Dedifferentiated amniotic fluid mesenchymal stem cell (primary cell): Measurements from ENCODE around the gene KCNJ3.
"Not testable (repeated sequence)": the region's sequence is repeated elsewhere in the genome, so short reads cannot be mapped to it uniquely, and the experiment has no call there.

Experiments
- DNase-seq: peaks from one replicate; pipeline ENCODE4 v3.0.0-alpha.2; 2016; ENCODE audit errors: extremely low spot score

The KCNJ3 gene

DNA sequence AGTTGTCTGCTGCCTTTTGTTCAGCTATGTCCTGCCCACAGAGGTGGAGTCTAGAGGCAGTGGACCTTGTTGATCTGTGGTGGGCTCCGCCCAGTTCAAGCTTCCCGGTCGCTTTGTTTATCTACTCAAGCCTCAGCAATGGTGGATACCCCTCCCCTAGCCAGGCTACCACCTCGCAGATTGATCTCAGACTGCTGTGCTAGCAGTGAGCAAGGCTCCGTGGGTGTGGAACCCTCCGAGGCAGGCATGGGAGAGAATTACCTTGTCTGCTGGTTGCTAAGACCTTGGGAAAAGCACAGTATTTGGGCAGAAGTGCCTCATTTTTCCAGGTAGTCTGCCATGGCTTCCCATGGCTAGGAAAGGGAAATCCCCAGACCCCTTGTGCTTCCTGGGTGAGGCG, 146.0 kb downstream of the KCNJ3 start:
- DNase-seq, result no peak

DNA sequence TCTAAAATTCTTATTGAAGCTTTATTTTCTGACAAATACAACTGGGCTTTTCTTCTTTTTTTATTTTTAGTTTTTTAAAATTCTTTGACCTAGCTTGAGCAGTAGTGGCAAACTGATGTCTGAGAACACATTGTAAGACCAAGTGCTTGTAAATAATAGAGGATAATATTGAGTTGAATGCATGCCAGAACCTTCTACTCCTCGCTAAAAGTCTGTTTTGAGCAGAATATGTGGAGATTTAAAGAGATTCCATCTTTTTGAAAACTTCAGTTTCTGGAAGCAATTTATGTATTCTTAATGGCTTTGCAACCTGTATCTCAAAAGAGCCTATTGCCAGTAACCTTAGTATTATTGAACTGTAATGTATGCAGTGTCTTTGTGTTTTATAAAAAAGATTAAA, 148.3 kb downstream of the KCNJ3 start:
- no peak for DNase-seq

- no peak for DNase-seq
Observed at GRCh38 chr2:154849482-154849881, 151.0 kb downstream of the KCNJ3 start.

DNA sequence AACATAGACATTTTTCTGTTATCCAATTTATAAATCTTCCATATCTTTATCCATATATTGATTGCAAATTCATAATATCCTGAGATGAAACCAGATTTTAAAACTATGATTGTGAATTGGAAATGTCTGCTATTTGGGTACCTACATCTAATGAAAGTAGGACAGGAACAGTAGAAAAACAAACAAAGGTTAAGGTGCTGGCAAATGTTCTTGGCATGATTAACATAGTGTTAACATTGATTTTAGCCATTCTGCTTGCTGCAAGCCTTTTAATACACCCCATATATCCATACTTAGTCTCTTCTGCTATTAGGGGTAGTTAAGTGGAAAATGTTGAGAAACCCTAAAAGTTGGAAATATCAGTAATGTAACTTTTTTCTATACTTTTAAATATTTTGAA, 152.0 kb downstream of the KCNJ3 start:
- no peak for DNase-seq

- DNase-seq, result no peak
Observed at GRCh38 chr2:154855138-154855537, 156.6 kb downstream of the KCNJ3 start.

- DNase-seq, result not testable (repeated sequence)
Observed at GRCh38 chr2:154867151-154867550, 168.7 kb downstream of the KCNJ3 start.

GRCh38 chr2:154875999-154876398, 177.5 kb downstream of the KCNJ3 start:
- no peak for DNase-seq

DNA sequence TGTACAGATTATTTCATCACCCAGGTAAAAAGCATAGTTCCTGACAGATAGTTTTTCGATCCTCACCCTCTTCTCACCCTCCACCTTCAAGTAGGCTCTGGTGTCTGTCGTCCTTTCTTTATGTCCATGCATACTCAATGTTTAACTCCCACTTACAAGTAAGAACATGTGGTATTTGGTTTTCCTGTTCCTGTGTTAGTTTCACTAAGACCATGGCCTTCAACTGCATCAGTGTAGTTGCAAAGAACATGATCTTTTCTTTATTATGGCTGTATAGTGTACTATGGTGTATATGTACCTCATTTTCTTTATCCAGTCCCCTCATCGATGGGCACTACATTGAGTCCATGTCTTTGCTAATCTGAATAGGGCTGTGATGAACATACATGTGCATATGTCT, 184.2 kb downstream of the KCNJ3 start:
- no peak for DNase-seq

GRCh38 chr2:154886316-154886715, 187.8 kb downstream of the KCNJ3 start:
- no peak for DNase-seq

- DNase-seq, result no peak
Observed at GRCh38 chr2:154898269-154898668, 199.8 kb downstream of the KCNJ3 start.

- no peak for DNase-seq
Observed at GRCh38 chr2:154901063-154901462, 202.6 kb downstream of the KCNJ3 start.
